Fibroblast of skin of right quadriceps (primary cell): ENCODE results near the gene PDE4B.
"Not testable (repeated sequence)": the region's sequence is repeated elsewhere in the genome, so short reads cannot be mapped to it uniquely, and the experiment has no call there.

ENCODE experiments used
- DNase-seq: peaks from one replicate; pipeline ENCODE4 v3.0.0-alpha.2; 2013

The PDE4B gene

DNA sequence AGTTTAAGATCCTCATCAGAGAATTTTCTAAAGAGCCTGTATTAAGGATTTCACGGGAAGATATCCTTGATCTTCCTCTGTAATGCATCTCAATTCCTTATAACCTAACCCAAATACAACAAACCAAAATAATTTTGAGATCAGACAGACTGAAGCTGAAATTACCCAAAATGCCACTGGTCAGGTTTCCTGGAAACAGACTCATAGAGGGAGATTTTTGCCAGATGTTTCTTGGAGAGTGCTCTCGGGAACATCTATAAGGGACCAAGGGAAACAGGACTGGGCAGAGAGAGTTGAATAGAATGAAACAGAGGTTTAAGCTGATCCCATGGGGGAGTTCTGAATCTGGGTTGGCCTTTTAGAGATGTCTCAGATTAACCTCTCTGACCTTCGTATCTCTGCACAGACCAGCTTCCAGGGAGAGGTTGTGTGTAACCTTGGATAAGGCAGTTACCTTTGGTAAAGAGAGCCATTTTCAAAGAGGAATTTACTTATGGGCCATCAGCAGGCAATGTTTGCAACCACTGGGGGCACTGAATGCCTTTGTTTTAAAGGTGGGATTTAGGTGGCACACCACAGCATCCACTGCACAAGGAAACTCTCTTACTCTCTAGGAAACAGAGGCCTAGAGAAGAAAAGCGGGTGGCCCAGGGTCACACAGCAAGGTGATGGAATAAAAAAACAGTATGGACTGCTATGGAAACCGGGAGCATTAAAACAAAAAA, 610.5 kb downstream of the PDE4B start:
- DNase-seq = no peak

DNA sequence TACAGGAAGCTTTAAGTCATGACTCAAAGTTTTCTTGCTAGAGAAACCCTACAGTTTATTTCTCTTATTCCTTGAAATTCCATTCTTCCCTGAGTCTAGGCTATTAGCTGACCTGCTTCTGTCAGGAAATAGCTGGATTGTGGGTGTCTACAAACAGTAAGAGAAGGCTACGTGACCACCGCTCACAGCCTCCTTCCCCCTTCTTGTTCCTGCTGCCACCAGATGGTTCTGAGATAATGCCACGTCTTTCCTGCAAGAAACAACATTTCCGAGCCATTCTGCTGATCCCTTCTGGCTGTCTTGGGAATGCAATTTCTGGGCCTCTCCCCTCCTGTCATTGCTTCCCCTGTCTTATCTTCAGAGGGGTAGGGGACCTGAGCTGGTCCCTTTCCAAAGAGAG, 612.4 kb downstream of the PDE4B start:
- no peak for DNase-seq

DNA sequence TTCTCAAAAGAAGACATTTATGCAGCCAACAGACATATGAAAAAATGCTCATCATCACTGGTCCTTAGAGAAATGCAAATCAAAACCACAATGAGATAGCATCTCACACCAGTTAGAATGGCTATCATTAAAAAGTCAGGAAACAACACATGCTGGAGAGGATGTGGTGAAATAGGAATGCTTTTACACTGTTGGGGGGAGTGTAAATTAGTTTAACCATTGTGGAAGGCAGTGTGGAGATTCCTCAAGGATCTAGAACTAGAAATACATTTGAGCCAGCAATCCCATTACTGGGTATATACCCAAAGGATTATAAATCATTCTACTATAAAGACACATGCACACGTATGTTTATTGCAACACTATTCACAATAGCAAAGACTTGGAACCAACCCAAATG, 618.8 kb downstream of the PDE4B start:
- DNase-seq = peak; percentile 75

DNA sequence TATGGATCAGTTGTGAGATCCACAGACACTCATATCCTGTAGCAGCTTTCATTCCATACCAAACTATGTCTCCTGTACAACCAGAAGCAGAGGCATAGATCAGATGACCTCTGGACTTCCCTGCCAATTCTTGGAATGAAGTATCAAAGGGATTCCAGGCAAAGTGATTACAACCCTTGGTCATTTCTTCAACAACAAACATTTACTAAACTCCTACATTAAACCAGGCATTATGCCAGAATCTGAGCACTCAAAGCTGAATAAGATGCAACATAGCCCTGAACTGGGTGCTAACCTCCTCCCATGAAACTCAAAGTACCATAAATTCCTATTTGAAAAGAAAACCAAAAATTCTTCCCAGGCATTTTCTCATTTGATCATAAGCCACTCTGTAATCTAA, 620.0 kb downstream of the PDE4B start:
- peak; percentile 51 for DNase-seq

DNA sequence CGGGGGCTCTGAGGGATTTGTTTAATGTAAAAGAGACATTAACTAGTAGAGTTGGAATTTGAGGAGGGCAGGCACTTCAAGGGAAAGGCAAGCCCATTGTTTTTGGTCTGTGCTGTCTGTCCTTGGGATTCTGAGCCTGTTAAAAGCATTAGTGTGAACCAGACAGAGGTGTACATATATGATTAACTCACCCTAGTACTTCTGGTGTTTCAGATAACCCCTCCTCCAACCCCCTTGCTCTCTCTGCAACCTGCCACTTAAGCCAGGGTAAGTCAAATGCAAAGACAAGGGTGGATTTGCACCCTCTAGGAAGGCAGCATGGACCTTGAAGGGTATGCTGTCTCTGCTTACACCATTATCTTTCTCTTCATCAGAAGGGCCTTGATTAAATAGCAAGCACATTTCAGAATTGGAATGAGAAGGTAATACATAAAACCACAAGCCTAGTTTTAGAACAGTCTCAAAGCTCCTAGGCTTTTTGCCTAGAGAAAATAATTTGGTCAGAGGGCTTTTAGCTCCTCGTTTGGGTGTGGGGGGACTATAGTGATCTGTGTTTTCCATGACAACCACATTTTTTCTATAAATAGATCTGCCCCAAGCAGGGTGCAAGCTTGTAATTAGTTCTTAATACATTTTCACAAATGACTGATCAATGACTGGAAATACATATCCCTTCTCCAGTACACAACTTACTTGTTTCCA, 620.6 kb downstream of the PDE4B start:
- DNase-seq = no peak

DNA sequence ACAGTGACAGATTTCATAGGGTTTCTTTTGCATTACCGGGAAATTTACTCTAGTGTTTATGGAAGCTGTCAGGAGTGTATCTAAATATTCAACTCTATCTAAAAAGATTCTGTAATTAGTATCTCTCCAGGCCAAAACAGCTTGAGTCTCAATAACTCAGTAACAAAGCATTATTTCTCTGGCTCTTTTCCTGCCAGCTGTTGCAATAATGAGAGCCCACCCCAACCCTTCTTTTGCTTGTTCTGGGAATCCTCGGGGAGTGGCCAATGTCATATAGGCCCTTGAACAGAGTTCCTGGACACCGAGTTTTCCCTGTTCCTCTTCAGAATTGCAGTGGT, 621.1 kb downstream of the PDE4B start:
- DNase-seq = no peak

DNA sequence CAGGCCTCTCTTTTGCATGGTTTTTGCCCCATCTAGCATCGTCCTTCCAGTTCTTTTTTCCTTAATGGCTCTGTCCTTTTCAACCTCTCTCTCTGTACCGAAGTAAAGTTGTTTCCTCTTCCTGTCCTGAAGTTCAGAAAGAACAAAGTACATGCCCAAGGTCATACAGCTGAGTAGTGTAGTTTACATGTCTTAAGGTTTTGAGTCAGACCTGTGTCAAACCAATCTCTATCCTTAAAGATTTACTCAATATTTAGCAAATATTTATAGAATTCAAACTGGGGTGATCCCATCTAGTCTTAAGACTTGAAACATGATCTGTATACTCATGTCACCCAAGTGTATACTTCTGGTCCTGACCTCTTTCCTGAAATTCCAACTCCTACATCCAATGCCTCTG, 622.6 kb downstream of the PDE4B start:
- no peak for DNase-seq

DNA sequence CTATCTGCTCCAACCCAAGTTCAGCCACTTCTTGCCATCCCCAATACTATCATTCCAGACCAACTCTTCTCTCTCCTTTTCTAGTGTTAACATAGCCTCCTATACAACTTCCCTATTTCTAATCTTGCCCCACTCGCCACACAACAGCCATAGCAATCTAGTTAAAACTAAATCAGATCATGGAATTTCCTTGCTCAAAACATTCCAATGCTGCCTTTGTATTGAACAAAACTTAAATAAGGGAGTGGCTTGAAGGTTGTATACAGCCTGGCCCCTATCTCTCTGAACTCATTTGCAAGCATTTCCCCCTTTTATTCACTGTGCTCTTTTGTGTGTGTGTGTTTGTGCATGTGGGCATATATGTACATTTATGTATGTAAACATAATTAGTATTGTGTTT, 623.2 kb downstream of the PDE4B start:
- no peak for DNase-seq

DNA sequence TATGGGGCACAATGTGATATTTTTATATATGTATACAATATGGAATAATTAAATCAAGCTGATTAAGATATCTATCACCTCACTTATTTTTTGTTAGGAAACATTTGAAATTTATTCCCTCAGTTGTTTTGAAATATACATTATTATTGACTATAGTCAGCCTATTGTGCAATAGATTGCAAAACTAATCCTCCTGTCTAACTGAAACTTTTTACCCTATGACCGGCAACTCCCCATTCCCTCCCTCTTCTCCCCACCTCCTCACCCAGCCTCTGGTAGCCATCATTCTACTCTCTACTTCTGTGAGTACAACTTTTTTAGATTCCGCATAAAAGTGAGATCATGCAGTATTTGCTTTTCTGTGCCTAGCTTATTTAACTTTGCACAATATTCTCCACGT, 623.6 kb downstream of the PDE4B start:
- peak; percentile 48 for DNase-seq

DNA sequence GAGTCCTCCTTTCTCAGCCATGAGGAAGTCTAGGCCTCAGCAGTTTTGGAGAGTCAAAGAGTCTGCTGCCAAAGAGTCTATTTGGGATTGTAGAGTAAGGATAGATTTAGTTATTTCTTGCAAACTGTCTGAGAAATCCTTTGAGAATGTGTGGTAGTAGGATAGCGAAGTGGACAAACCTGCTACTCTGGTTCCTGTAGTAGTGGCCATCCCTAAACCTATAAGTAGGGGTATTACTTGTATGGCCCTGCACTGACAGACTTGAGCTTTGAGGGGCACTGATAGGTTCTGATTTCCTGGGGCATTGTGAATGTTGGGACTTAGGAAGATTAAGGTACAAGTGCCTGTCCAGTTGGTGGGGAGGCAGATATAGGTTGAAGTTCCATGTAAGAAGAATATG, 625.3 kb downstream of the PDE4B start:
- no peak for DNase-seq

DNA sequence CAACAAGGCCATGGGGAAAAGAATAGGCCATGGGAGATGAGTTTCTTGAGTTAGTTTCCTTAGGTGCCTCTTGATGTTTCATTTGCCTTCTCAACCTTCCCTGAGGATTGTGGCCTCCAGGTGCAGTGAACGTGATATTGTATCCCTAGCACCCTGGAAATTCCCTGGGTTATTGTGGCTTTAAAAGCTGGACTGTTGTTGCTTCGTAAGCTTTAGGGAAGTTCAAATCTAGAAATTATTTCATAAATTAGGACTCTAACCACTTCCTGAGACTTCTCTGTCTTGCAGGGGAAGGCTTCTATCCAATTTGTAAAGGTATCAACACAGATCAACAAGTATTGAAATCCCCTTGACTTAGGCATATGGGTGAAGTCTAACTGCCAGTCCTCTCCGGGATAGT, 627.5 kb downstream of the PDE4B start:
- DNase-seq = not testable (repeated sequence)

DNA sequence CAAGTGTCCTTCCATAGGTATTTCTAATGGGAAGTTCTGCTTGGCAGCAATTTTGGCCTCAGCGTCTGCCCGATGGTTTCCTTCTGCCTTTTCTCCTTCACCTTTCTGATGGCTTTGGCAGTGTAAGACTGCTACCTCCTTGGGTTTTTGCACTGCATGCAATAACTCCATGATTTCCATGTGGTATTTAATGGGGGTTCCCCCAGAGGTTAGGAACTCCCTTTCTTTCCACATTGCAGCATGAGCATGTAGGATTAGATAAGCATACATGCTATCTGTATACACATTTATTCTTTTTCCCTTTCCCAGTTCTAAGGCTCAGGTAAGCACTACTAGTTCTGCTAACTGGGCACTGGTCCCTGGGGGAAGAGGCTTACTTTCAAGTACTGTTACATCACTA, 628.2 kb downstream of the PDE4B start:
- DNase-seq = not testable (repeated sequence)

DNA sequence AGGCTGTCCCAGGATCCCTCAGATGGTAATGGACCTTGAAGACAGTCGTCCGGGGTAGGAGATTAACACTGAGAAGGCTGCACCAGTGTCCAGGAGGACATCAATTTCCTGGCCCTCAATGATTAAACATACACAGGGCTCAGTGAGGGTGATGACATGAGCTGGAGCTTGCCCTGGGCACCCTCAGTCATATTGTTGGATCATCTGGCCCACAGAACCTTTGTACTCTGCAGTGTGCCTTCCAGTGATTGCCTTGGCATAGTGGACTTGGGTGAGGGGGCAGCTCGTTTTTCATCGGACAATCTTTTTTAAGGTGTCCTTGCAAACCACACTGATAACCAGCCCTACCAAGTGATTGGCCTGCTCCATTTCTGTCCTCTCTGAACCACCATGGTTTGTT, 630.1 kb downstream of the PDE4B start:
- no peak for DNase-seq
